Left forelimb (tissue), 1 donor: ENCODE data around the gene PSKH1.
"Not testable (repeated sequence)": the region's sequence is repeated elsewhere in the genome, so short reads cannot be mapped to it uniquely, and the experiment has no call there.

Source experiments
- DNase-seq: peaks from one replicate; pipeline ENCODE4 v3.0.0-alpha.2; 2018; ENCODE audit warnings: low spot score

Gene PSKH1

DNA sequence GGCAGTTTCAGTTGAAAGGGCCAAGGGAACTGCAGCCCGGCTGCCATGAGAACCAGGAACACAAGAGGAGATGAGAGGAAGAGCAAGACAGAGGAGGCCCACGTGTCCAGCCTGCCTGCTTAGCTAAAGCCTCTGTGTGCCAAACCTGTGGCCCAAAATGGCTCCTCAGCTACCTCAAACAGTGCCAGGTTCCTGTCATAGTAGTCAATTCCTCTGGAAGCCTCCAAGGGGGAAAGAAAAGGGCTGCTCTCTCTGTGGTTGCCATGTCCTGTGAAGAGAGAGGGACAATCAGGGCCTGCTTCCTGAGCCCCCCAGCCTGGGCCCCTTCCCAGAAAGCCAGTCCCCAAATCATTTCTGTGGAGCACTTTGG, 70.2 kb downstream of the PSKH1 start:
- no peak for DNase-seq

- DNase-seq, result no peak
These were observed 70.7 kb downstream of the PSKH1 start for GRCh38 chr16:67963662-67964321.

DNA sequence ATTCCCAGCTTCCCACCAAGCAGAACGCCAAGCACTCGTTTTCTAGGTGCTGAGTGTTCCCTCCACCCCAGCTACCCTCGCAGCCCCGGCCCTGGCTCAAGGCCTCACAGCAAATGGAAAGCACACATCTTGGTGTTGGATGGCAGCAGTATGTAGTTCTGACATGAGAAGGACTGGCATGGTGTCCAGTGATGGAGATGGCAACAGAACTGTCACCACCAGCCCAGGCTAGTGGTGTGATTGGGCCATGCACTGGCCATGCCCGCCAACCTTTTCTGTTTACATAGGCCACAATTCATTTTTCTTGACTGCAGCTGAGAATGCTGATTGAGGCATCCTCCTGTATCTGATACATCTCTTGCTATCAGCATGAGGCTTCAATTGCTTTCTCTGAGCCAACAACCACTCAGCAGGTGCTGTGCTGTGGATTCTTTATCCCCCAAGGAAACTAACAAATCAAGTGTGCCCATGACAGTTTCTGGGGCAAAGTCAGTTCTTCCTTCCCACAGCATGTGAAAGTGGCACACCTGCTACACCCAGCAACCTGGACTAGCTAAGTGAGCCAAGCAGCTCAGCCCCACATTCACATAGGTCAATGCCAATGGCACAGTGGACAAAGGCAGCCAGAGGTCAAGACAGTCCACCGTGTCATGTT, 71.5 kb downstream of the PSKH1 start:
- DNase-seq, result no peak

DNA sequence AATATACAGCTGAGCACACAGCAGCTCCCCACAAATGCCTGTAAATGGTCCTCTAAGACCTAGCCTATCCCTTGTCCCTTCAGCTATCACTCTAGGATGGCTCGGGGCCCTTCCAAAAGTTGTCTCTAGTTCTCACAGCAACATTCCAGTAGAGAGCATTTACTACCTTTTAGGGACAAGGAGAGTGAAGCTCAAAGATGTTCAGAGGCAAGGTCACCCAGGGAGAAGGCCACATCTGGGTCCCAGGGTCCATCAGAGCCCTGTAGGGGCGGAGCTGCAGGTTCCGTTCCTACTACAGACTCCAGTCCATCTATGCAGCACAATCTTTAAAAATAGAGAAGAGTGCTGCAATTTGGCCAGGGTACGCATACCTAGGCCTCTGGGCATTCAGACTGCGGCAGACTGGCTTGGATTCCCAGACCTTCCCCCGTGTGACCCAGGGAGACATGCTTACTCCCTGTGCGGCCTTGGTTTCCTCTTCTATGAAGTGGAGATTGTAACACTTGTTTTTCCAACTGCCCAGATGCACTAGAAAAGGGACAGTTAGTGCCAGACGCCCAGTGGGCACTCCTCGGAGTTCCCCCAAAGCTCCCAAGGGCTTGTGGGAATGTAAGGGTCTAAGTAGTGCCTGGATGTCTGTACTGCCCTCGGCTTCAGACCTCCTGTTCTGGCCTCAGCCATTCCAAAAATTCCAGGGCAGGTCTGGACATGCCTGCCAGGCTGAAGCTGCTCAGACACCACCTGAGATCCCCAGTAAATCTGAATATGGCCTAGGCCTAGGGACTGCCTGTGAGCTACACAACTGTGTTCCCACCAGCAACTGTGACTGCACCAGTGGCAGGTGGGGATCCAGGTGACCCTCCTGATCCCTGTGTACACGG, 72.9 kb downstream of the PSKH1 start:
- no peak for DNase-seq

GRCh38 chr16:67966549-67967182, 73.6 kb downstream of the PSKH1 start:
- DNase-seq, result no peak

GRCh38 chr16:67967183-67967957, 74.3 kb downstream of the PSKH1 start:
- DNase-seq, result no peak

GRCh38 chr16:67967958-67968399, 74.9 kb downstream of the PSKH1 start:
- peak; percentile 81 for DNase-seq

- peak; percentile 93 for DNase-seq
These were observed 75.6 kb downstream of the PSKH1 start, which contains the start of gene SLC12A4 for GRCh38 chr16:67968400-67969253. TSS of gene SLC12A4 (minus strand) at chr16:67968637. CDS start at chr16:67968553, 84 bp downstream.

- DNase-seq, result no peak
These were observed 76.4 kb downstream of the PSKH1 start for GRCh38 chr16:67969254-67970039.

DNA sequence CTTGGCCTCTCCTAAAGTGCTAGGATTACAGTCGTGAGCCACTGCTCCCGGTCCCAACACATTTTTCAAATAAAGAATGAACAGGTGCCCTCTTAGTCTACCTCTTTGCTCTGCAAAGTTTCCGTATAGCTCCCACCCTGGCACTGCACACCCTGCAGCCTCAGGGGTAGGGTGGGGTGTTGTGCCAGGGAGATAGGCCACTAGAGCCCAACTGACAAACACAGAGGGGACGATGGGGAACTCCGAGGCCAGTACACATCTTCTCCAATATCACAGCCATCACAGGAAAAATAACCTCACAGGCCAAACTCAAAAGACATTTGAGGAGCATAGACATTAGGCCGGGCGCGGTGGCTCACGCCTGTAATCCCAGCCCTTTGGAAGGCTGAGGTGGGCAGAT, 78.1 kb downstream of the PSKH1 start:
- no peak for DNase-seq

- DNase-seq, result not testable (repeated sequence)
These were observed 79.2 kb downstream of the PSKH1 start for GRCh38 chr16:67972285-67972684.

DNA sequence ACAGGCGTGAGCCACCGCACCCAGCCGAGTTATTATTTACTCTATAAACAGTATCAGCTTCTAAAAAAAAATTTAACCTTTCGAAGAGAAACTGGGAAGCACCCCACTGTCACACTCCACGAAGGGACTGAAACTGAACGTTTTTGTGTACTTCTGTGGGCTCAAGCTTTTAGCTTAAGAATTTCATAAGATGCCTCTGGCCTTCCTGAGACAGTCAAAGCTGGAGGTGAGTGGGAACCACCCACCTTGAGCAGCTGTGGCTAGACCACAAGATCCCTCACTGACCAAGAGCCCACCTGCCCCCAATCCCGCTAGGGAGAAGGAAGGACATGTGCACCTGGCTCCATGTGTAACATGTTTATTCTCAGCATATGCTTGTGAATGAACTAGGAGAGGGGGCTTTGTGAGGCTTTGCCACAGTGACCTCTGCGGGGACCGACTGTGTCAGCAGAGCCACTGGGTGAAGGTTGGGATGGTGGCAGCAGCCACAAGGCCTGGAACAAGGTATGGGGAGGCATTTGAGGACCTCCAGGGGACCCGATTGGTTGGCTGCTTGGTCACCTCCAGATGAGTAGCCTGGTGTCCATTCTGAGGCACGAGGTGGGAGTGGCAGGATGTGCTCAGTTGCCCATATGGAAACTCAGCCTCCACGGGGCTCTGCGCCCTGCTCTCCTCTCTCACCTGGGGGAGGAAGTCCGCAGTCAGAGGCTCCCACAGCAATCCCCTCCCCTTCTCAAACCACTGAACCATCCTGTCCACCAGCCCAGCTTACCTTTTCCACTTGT, 82.5 kb downstream of the PSKH1 start:
- no peak for DNase-seq

GRCh38 chr16:67976205-67976604, 83.2 kb downstream of the PSKH1 start:
- no peak for DNase-seq

DNA sequence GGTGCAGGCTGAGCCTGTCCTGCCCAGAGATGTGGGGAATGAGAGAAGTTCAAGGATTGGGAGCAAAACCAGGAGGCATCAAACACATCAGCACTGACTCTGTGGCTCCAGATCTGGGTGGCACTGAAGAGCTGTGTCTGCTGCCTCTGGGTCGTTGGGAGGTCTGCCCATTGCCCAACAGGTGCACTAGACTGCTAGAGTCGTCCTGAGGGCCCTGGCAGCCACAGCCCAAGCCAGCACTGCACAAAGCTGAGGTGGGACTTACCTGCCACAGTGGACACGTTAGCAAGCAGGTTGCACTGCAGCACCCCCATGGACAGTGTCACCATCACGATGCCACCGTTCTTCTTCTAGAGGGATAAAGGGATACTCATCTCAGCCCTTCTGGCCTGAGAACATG, 84.0 kb downstream of the PSKH1 start:
- no peak for DNase-seq

DNA sequence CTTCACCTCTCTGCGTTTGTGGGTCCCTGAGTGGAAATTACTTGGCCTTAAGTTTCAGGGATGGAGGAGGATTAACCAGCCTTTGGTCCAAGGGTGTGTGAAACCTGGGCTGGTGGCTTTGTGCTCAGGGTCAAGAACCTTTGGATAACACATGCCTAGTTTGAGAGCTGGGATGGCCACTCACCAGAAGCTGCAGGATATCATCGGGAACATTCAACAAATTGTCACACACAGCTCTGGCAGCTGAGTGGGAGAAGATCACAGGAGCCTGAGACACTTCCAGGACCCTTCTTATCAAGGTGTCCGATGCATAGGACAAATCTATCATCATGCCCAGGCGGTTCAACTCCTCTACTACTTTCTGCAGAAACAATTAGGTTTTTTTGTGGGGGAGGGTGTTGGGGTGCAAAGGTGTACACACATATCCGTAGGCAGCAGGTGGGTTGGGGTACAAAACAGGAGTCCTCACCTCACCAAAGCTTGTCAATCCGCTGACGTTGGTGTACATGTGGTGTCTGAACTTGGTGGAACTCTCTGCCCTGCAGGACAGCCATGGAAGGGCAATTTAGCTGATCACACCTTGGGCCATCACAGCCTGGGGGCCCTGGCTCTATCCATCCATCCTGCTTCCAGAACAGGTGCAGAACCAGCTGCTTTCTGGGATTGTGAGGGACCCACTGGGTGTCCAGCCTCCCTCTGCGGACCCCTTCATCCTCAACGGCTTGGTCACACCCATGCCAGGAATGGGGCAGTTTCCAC, 84.6 kb downstream of the PSKH1 start:
- no peak for DNase-seq
